ENCODE results near the gene DOCK1.

GRCh38 chr10:126929391-126929790 lies 24.2 kb downstream of the DOCK1 start:
- no peak for TF ChIP-seq CTCF (conservative IDR thresholded peaks at IDR 0.05)
- TF ChIP-seq ZFX (IDR thresholded peaks at IDR 0.05), result no peak

Measured in C4-2B (cell line).